OCI-LY7 (cell line): ENCODE measurements around the gene KAZN.

ENCODE experiments used
- CTCF ChIP-seq: fragments of 200-600 bp; sonication (generic); conservative IDR thresholded peaks from 2 replicates; pipeline ENCODE4 v1.5.1; 2014; ENCODE audit warnings: mild to moderate bottlenecking, antibody characterized with exemption, low read length, moderate library complexity, mixed read lengths
- EZH2phosphoT487 ChIP-seq: fragments of 200-600 bp; sonication (generic); IDR thresholded peaks from 2 replicates; pipeline ENCODE4 v1.6.1; 2018; ENCODE audit warnings: low read depth, borderline replicate concordance, mild to moderate bottlenecking, mixed run types, antibody characterized with exemption, low read length, moderate library complexity, mixed read lengths

DNA sequence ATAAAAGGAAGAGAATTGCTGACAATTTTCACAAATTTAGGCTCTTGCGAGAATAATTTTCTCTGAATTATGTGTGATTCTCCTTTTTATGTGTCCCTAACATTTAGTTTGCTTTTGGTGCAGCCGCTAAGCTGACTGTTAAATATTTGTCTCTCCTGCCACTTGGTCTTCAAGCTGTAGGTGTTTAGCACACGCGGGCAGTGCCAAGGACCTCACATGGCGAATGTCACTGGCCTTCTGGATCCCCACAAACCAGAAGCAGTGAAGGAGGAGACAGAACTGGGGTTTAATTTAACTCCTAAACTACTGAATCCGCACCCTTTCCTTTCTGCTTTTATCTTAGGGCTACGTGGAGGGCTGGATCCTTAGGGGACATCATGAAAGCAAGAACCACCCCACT lies 120.0 kb downstream of the KAZN start:
- TF ChIP-seq CTCF (no peak), EZH2phosphoT487 (no peak)
